HCT116 (cell line): ENCODE results near the gene TCEANC.

Experiments used
- CTCF ChIP-seq, 3 experiments: fragments of 200-600 bp in 1 of 3; sonication (generic) in 1 of 3; IDR thresholded peaks in 2 of 3; conservative IDR thresholded peaks in 1 of 3; 2 replicates each; pipeline ENCODE4 v1.5.1; 2012 to 2017; ENCODE audit warnings: low read depth in 2 of 3, low read length in 2 of 3, antibody characterized with exemption in 1 of 3, borderline replicate concordance in 1 of 3, control low read depth in 1 of 3, mild to moderate bottlenecking in 1 of 3, mixed read lengths in 1 of 3, mixed run types in 1 of 3, moderate library complexity in 1 of 3; ENCODE audit not compliant: insufficient read depth in 1 of 3
- EZH2 ChIP-seq: fragments of 200-600 bp; sonication (generic); IDR thresholded peaks from 2 replicates; pipeline ENCODE4 v1.6.1; 2017; ENCODE audit warnings: antibody characterized with exemption, mixed run types

DNA sequence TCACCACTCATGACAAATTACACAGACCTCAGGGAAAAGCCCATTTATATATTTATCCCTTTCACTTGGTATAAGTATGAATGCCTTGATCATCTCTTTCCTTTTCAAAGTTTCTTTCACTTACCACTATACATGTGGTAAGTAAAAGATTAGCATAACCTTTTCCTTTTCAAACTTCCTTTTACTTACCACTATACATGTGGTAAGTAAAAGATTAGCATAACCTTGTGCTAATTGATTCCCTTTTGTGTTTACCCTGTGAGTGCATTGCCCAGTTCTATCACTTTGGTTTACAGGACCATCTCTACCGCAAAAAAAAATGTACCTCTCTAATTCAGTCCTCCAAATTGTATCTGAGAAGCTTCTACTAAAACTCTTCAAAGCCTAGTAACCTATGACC, 32.7 kb upstream of the TCEANC start:
- TF ChIP-seq CTCF (IDR thresholded peaks at IDR 0.05 in 2 of 3, conservative IDR thresholded peaks at IDR 0.05 in 1 of 3; ENCODE audit: borderline replicate concordance in 1 of 3, insufficient read depth in 1 of 3, low read depth in 2 of 3, low read length in 2 of 3) (no peak), EZH2 (no peak)
